HG03469 (cell line): ENCODE data around the gene CFLAR.
"Not testable (repeated sequence)": the region's sequence is repeated elsewhere in the genome, so short reads cannot be mapped to it uniquely, and the experiment has no call there.

Experiments used
- ATAC-seq: cut with Tn5 transposase; IDR thresholded peaks from one replicate; pipeline ENCODE4 v1.9.1; 2021; ENCODE audit warnings: mild to moderate bottlenecking, moderate library complexity, moderate number of reproducible peaks; ENCODE audit not compliant: unreplicated experiment

The CFLAR gene

GRCh38 chr2:201174687-201175086 is 58.7 kb downstream of the CFLAR start:
- no peak for ATAC-seq

DNA sequence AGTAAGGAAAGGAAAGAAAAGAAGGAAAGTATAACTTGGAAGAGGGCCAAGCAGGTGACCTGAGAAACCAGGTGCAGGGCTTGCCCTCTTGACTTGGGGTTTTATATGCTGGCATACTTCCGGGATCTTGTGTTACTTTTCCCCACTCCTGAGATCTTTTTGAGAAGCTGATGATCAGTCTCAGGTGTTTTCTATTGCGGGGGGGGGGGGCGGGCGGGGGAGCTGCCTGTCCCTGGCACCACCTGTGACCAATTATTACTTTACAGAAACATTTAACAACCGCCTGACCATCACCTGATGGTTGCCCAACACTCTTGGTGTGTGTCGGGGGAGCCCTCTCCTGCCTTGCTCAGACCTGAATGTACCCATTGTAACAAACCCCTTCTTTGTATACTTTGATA is 60.1 kb downstream of the CFLAR start:
- ATAC-seq: no peak

- no peak for ATAC-seq
Observed at GRCh38 chr2:201180010-201180409, 64.0 kb downstream of the CFLAR start.

GRCh38 chr2:201182650-201183364 is 66.8 kb downstream of the CFLAR start, which contains the start of gene CASP10:
Gene CASP10, plus strand, starts transcription at chr2:201183141. Its CDS starts 2,637 bp downstream, at chr2:201185778.
- ATAC-seq: peak; percentile 69

GRCh38 chr2:201183365-201183727 is 67.4 kb downstream of the CFLAR start:
- ATAC-seq: no peak

DNA sequence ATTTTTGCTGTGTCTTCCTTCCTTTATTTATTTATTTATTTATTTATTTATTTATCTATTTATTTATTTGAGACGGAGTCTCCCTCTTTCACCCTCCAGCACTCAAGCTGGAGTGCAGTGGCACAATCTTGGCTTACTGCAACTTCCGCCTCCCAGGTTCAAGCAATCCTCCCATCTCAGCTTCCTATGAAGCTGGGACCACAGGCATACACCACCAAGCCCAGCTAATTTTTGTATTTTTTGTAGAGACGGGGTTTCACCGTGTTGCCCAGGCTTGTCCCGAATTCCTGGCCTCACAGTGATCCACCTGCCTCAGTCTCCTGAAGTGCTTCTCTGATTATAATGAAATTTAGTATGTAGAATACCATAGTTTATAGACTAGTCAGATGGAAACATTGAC is 67.9 kb downstream of the CFLAR start:
- ATAC-seq: not testable (repeated sequence)

DNA sequence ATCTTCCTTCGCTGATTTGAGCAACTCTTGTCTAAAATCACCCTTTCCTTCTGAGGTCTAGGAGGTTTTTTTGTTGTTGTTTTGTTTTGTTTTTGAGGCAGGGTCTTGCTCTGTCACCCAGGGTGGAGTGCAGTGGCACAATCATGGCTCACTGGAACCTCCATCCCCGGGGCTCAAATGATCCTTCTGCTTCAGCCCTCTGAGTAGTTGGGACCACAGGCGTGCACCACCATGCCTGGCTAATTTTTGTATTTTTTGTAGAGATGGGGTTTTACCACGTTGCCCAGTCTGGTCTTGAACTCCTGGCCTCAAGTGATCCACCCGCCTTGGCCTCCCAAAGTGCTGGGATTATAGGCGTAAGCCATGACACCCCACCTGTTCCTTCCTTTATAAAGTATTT is 68.3 kb downstream of the CFLAR start:
- not testable (repeated sequence) for ATAC-seq

GRCh38 chr2:201185863-201186262 is 69.9 kb downstream of the CFLAR start:
- ATAC-seq: no peak

- ATAC-seq: no peak
Observed at GRCh38 chr2:201186982-201187381, 71.0 kb downstream of the CFLAR start.

DNA sequence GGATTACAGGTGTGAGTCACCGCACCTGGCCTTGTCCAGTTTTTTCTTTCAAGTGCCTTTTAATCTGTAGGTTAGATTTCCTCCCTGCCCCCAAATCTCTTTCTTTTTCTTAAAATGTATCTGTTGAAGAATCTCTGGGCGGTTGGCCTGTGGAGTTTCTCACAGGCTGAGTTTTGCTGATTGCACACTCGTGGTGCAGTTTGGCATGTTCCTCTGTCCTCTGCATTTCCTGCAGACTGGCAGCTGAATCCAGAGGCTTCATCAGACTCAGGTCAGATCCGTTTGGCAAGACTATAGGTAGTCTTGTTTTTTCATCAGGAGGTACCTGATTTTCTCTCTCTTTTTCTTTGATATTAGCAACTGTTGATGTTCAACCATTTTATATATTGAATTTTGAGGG is 72.5 kb downstream of the CFLAR start:
- no peak for ATAC-seq

- no peak for ATAC-seq
Observed at GRCh38 chr2:201191132-201191875, 75.3 kb downstream of the CFLAR start.

GRCh38 chr2:201194097-201194496 is 78.1 kb downstream of the CFLAR start:
- ATAC-seq: peak; percentile 90

GRCh38 chr2:201195331-201195730 is 79.4 kb downstream of the CFLAR start:
- no peak for ATAC-seq

DNA sequence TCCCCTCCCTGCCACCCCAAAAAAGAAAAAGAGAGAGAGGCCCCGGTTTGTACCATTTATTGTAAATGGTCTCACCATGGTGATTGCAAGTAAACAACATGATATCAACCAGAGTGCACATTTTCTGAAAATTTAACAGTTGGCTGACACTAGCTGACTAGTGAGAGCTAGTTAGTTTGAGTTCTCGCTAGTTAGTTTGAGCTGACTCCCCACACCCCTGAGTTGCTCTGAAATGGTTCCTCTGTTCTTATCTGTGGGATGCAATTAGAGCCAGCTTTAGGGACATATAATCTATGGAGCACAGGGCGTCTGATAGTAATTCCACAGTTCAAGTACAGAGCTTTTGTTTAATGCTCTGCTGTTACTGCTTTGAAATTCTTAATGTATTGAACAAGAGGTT is 80.0 kb downstream of the CFLAR start:
- ATAC-seq: no peak

DNA sequence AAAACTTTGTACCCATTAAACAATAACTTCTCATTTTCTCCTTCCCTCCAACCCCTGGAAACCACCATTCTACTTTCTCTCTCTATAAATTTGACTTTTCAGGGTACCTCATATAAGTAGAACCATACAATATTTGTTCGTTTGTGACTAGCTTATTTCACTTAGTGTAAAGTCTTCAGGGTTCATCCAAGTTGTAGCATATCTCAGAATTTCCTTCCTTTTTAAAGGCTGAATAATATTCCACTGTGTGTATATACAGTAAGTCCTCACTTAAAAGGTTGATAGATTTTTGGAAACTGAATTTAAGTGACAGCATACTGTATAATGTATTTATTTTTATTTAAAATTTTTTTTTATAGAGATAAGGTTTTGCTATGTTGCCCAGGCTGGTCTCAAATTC is 80.8 kb downstream of the CFLAR start:
- ATAC-seq: no peak

DNA sequence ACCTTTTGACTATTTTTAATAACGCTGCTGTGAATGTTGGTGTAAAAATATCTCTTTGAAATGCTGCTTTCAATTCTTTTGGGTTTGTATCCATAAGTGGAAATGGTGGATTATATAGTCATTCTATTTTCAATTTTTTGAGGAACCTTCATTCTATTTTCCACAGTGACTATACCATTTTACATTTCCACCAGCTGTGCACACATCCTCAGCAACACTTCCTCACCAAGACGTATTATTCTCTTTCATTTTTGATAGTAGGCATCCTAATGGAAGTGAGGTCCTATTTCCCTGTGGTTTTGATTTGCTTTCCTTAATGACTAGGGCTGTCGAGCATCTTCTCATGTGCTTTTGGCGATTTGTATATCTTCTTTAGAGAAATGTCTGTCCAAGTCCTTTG is 81.8 kb downstream of the CFLAR start:
- no peak for ATAC-seq

DNA sequence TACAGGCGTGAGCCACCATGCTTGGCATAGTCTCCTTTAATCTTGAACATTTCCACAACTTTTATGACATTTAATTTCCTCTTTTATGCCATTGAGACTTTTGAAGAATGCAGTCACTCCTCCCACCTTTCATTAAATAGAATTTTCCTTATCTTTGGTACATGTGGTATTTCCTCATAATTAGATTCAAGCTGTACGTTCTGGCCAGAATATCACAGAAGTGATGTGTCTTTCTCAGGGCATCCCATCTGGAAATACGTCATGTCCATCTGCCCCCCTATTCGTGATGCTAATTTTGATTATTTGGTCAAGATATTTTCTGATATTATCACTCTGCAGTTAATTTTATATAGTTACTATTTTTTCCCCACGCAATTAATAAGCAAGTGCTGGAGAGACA is 83.9 kb downstream of the CFLAR start:
- no peak for ATAC-seq

DNA sequence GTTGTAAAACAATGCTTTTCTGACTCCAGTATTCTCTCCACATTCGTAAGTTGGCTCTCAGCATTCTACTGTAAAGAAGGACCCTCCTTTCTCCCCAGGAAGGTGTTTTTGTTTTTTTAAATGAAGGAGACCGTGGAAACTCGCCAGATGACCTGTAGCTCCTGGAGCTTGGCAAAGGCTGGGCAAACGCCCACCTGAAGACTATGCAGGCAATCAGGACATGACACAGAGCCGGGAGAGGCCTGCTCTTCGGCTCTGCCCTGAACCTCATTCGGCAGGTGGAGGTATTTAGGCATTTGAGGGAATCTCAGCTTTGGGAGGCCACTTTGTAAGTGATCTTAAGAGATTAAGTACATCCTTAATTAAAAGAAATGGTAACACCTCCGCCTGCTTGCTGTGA is 84.4 kb downstream of the CFLAR start:
- no peak for ATAC-seq

- no peak for ATAC-seq
Observed at GRCh38 chr2:201201371-201201770, 85.4 kb downstream of the CFLAR start.

DNA sequence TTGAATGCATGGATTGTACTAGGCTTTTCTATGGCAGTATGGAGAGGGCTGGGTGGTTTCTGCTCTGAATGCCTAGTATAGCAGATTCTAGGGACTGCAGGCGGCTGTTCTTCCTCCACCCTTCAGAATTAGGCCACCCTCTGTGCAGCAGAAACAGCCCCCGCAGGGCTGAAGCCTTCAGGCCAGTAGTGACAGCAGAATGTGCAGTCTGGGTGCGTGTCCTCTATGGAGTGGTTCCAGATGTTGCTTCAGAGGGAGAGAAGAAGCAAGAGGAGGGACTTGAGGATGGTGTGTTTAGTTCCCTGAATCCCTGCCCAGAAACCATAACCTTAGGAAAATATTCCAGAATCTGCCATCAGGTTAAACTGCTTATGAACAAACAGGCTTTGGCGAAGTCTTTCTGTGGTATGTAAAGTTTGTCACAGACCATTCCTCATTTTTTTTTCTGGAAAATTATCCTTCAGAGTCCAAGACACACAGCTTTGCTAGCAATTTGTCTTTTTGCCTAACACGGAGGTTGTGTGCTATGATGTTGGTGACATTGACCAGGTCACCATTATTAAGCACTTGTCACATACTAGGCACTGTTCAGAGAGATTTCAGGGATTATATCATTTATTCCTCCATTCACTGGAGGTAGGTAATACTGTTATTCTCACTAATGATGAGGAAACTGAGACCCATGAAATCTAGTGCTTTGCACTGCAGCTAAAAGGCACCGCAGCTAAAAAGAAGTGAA is 88.1 kb downstream of the CFLAR start:
- ATAC-seq: no peak

DNA sequence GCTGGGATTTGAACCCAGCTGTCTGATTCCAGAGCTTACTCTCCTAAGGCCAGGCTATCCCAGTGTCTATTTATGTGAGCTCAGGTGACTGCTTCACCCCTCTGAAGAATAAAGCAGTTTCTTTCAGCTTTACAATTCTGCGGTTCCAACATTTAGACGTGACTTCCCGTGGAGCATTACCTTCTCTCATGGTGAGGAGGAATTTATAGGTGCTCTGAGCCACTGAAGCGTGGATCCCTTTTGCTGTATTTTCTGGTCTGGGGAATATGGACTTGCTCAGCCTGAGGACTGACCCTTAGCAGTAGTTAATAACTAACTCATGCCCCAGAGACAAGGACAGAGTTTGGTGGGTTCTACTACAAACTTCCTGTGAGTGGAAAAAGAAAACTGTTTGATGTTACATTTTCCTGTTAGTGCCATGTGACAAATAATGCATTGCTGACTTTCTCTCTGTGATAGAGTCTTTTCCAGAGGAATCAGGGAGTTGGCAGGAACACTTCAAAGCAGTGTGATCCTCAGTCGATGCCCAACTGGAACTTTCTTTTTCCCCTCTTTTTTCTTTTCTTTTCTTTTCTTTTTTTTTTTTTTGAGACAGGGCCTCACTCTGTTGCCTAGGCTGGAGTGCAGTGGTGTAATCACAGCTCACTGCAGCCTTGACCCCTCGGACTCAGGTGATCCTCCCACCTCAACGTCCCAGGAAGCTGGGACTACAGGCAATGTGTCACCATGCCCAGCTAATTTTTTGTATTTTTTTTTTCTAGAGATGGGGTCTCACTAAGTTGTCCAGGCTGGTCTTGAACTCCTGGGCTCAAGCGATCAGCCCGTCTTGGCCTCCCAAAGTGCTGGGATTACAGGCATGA is 88.9 kb downstream of the CFLAR start:
- ATAC-seq: no peak
